Measurements from ENCODE around the gene SNX7.

The SNX7 gene, protein sequence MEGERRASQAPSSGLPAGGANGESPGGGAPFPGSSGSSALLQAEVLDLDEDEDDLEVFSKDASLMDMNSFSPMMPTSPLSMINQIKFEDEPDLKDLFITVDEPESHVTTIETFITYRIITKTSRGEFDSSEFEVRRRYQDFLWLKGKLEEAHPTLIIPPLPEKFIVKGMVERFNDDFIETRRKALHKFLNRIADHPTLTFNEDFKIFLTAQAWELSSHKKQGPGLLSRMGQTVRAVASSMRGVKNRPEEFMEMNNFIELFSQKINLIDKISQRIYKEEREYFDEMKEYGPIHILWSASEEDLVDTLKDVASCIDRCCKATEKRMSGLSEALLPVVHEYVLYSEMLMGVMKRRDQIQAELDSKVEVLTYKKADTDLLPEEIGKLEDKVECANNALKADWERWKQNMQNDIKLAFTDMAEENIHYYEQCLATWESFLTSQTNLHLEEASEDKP

DNA sequence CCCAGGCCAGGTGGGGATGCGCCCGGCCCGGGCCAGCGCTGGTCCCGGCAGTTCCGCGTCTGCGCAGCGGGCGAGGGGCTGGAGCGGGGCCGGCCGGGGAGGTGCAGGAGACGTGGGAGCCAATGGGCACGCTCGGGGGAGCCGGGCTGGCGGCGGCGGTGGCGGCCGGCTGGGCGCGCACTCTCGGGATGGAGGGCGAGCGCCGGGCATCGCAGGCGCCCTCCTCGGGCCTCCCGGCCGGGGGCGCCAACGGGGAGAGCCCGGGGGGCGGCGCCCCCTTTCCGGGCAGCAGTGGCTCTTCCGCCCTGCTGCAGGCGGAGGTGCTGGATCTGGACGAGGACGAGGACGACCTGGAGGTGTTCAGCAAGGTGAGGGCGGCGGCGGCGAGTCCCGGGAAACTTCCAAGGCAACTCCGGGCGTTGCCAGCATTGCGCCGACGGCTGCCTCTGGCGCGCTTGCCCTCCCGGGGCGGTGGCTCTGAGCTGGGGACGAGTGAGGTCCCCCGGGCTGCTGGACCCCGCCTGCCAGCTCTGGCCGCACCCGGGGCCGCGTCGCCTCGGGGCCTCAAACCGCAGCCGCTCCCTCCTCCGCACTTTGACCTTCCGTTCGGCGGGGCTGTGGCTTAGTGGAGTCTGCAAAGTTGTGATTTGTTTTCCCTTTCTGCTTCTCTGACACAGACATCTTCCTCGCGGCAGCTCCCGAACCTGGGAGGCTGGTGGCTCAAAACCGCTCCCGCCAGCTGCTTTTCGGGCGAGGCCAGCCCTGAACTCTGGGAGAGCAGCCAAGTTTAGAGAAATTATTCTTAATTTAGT is at the start of gene SNX7:
Gene SNX7, plus strand, starts transcription at position 178 of the 812 bp plus-strand sequence. Its CDS starts 11 bp downstream, at position 189.
- in situ Hi-C loops (cut with MboI; ENCODE audit: low sequenced_read_pairs, unreplicated experiment): no loop called here
- DNase-seq (ENCODE audit: low spot score): peak; percentile 54
- TF ChIP-seq, protein P1, sequence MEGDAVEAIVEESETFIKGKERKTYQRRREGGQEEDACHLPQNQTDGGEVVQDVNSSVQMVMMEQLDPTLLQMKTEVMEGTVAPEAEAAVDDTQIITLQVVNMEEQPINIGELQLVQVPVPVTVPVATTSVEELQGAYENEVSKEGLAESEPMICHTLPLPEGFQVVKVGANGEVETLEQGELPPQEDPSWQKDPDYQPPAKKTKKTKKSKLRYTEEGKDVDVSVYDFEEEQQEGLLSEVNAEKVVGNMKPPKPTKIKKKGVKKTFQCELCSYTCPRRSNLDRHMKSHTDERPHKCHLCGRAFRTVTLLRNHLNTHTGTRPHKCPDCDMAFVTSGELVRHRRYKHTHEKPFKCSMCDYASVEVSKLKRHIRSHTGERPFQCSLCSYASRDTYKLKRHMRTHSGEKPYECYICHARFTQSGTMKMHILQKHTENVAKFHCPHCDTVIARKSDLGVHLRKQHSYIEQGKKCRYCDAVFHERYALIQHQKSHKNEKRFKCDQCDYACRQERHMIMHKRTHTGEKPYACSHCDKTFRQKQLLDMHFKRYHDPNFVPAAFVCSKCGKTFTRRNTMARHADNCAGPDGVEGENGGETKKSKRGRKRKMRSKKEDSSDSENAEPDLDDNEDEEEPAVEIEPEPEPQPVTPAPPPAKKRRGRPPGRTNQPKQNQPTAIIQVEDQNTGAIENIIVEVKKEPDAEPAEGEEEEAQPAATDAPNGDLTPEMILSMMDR (IDR thresholded peaks at IDR 0.05; ENCODE audit: borderline replicate concordance, control extremely low read depth, extremely low read depth, insufficient read depth, missing control alignments): no peak

DNA sequence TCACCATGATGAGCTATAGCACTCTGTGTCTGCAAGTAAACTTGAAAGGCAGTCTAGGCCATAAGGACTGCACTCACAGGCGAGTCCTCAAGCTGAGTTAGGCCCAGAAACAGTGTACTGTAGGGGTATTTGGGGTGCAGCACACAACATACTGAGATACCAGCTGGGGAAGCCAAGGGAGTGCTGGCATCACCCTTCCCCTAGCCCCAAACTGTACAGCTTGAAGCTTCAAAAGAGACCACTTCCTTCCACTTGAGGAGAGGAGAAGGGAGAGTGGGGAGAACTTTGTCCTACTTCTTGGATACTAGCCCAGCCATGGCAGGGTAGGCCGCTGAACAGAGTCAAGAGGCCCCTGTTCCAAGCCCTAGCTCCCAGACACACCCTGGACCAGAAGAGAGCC is 24.2 kb upstream of the SNX7 start:
- TF ChIP-seq, protein P1 (IDR thresholded peaks at IDR 0.05; ENCODE audit: borderline replicate concordance, control extremely low read depth, extremely low read depth, insufficient read depth, missing control alignments): no peak
- in situ Hi-C loops (cut with MboI; ENCODE audit: low sequenced_read_pairs, unreplicated experiment): no loop called here
- DNase-seq (ENCODE audit: low spot score): no peak

DNA sequence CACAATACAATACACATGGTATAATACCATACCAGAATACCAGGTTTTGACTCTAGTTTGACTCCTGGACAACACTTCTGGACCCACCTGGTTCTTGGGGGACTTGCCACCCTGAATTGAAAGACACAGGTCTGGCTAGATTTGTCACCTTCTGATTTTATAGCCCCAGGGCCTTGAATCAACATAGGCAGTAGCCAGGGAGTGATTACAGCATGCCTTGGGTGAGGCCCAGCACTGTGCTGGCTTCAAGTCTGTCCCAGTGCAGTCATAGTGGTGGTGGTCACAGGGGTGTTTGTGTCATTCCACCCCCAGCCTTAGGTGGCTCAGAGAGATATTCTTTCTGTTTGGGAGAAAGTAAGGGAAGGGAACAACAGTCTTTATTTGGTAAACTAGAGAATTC is 23.3 kb upstream of the SNX7 start:
- no peak for DNase-seq (ENCODE audit: low spot score)
- in situ Hi-C loops (cut with MboI; ENCODE audit: low sequenced_read_pairs, unreplicated experiment): no loop called here
- TF ChIP-seq, protein P1 (IDR thresholded peaks at IDR 0.05; ENCODE audit: borderline replicate concordance, control extremely low read depth, extremely low read depth, insufficient read depth, missing control alignments): no peak

DNA sequence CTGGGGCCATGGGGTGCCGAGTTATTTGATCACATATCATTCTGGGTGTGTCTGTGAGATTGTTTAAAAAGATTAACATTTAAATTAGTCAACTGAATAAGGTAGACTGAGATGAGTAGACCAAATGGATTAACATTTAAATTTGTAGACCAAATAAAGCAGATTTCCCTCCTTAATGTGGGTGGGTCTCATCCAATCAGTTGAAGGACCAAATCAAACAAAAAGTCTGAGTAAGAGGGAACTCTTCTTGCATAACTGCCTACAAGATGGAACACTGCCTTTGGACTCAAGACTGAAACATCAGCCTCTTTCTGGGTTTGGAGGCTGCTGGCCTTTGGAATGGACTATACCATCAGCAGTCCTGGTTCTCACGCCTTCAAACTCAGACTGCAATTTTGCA is 17.0 kb upstream of the SNX7 start:
- in situ Hi-C loops (cut with MboI; ENCODE audit: low sequenced_read_pairs, unreplicated experiment): no loop called here
- TF ChIP-seq, protein P1 (IDR thresholded peaks at IDR 0.05; ENCODE audit: borderline replicate concordance, control extremely low read depth, extremely low read depth, insufficient read depth, missing control alignments): no peak
- no peak for DNase-seq (ENCODE audit: low spot score)

DNA sequence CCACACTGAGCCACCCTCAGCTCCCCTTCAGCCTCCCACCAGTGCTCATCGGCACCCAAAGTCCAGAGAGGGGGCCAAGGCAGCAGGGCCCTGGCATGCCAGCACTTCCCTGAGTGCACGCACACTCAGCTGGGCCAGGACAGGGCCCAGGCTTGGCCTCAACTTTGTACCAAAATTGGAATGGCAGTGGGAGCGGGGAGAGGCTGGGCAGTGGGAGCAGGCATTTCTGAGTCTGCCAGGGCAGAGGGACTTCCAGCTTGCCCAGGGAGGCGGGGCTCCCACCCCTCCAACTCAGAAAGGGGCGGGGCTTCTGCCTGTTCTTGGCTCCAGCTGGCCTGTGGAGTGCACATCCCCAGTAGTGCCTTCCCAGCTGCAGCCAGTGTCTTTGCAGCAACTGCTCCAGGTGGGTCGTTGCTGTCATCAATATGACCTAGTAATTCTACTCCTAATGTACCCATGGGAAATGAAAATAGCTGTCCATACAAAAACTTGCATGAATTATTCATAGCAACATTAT is 10.3 kb upstream of the SNX7 start:
- no peak for DNase-seq (ENCODE audit: low spot score)
- TF ChIP-seq, protein P1 (IDR thresholded peaks at IDR 0.05; ENCODE audit: borderline replicate concordance, control extremely low read depth, extremely low read depth, insufficient read depth, missing control alignments): no peak
- in situ Hi-C loops (cut with MboI; ENCODE audit: low sequenced_read_pairs, unreplicated experiment): no loop called here

DNA sequence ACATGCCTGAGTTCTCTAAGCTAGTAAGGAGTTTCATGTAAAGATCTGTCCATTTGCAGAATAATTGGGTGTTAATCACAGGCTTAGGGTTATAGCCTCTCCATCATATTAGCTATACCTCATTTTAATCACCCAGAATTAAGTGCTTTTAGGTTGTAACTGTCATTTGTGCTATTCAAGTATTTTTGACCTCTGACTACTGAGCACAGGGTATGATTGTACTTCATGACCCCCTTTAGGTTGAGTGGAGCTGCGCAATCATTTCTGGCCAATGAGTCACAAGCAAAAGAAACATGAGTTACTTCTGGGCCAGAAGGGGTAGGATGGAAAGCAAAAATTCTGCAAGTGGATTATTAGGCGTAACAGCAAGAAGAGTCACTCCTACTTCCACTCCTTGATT is 8.4 kb upstream of the SNX7 start:
- DNase-seq (ENCODE audit: low spot score): no peak
- in situ Hi-C loops (cut with MboI; ENCODE audit: low sequenced_read_pairs, unreplicated experiment): no loop called here
- TF ChIP-seq, protein P1 (IDR thresholded peaks at IDR 0.05; ENCODE audit: borderline replicate concordance, control extremely low read depth, extremely low read depth, insufficient read depth, missing control alignments): no peak
